ENCODE results near the gene THUMPD1.

DNA sequence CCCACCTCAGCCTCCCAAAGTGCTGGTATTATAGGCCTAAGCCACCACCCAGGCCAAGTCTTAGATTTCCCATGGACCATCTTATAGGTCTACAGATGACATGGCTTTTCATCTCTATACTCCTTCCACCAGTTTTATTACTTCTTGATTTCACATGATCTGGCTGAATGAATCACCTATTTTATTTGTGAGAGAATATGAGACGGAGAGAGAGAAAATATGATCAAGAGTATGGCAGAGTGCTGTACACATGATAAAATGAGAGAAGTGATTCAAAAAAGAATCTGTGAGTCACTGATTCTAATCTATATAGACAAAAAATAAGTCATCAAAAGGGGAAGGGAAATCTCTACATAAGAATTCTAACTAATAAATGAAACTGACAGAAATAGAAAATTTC, 57.8 kb downstream of the THUMPD1 start:
- TF ChIP-seq, protein P1, sequence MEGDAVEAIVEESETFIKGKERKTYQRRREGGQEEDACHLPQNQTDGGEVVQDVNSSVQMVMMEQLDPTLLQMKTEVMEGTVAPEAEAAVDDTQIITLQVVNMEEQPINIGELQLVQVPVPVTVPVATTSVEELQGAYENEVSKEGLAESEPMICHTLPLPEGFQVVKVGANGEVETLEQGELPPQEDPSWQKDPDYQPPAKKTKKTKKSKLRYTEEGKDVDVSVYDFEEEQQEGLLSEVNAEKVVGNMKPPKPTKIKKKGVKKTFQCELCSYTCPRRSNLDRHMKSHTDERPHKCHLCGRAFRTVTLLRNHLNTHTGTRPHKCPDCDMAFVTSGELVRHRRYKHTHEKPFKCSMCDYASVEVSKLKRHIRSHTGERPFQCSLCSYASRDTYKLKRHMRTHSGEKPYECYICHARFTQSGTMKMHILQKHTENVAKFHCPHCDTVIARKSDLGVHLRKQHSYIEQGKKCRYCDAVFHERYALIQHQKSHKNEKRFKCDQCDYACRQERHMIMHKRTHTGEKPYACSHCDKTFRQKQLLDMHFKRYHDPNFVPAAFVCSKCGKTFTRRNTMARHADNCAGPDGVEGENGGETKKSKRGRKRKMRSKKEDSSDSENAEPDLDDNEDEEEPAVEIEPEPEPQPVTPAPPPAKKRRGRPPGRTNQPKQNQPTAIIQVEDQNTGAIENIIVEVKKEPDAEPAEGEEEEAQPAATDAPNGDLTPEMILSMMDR (IDR thresholded peaks at IDR 0.05; ENCODE audit: extremely low read depth in 1 of 2, insufficient read depth in 1 of 2, low read depth in 1 of 2, low read length in 2 of 2): no peak
- TF ChIP-seq POLR2A (IDR thresholded peaks at IDR 0.05; ENCODE audit: low read depth, low read length) (no peak), EZH2 (IDR thresholded peaks at IDR 0.05; ENCODE audit: borderline replicate concordance, low read depth, low read length, severe bottlenecking) (no peak), JUN (IDR thresholded peaks at IDR 0.05; ENCODE audit: borderline replicate concordance, insufficient read depth, insufficient read length, low read depth) (no peak), FOS (IDR thresholded peaks at IDR 0.05; ENCODE audit: borderline replicate concordance, insufficient read depth, low read length) (no peak), MYC (IDR thresholded peaks at IDR 0.05; ENCODE audit: low read depth, low read length) (no peak)
- TF ChIP-seq, protein P2, sequence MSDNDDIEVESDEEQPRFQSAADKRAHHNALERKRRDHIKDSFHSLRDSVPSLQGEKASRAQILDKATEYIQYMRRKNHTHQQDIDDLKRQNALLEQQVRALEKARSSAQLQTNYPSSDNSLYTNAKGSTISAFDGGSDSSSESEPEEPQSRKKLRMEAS (IDR thresholded peaks at IDR 0.05; ENCODE audit: insufficient read depth, insufficient read length): no peak

All from endothelial cell of umbilical vein (primary cell).